GM18873 (cell line): ENCODE results near the gene PRSS12.
"Not testable (repeated sequence)": the region's sequence is repeated elsewhere in the genome, so short reads cannot be mapped to it uniquely, and the experiment has no call there.

Source experiments
- ATAC-seq: cut with Tn5 transposase; IDR thresholded peaks from one replicate; pipeline ENCODE4 v1.9.1; 2021; ENCODE audit warnings: mild to moderate bottlenecking, moderate library complexity, moderate number of reproducible peaks; ENCODE audit not compliant: unreplicated experiment, low FRiP score

Gene PRSS12, protein sequence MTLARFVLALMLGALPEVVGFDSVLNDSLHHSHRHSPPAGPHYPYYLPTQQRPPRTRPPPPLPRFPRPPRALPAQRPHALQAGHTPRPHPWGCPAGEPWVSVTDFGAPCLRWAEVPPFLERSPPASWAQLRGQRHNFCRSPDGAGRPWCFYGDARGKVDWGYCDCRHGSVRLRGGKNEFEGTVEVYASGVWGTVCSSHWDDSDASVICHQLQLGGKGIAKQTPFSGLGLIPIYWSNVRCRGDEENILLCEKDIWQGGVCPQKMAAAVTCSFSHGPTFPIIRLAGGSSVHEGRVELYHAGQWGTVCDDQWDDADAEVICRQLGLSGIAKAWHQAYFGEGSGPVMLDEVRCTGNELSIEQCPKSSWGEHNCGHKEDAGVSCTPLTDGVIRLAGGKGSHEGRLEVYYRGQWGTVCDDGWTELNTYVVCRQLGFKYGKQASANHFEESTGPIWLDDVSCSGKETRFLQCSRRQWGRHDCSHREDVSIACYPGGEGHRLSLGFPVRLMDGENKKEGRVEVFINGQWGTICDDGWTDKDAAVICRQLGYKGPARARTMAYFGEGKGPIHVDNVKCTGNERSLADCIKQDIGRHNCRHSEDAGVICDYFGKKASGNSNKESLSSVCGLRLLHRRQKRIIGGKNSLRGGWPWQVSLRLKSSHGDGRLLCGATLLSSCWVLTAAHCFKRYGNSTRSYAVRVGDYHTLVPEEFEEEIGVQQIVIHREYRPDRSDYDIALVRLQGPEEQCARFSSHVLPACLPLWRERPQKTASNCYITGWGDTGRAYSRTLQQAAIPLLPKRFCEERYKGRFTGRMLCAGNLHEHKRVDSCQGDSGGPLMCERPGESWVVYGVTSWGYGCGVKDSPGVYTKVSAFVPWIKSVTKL

DNA sequence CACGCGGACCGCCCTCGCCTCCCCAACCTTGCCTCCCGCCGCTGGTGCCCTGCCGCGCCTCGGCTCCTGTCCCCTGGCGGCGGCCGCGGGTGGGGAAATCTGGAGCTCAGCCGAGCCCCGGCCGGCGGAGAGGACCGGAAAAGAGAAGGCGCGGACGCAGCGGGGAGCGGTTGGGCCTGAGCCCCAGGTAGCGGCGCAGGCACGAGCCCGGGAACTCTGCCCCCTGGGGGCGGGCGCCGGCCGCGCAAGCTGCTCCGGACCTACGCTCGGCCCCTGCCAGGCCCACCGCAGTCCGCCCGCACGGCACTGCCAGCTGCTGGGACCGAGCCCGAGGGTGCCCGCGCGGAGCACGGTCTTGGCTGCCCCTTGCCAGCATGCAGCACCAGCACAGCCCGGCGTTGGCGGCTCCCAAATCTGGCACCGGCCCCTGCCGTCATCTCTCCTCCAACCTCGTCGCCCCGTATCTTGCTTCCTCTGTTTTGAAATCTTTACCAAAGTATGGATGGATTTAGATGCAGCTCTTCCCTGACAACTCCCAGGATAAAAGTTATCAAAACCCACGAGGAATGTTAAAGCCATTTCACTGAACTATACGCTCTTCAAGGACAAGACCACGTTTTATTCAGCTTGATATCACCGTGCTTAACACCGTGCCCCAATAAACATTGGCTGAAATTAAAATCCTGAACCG, at the start of gene PRSS12:
Gene PRSS12 (minus strand): TSS at position 161 of the 691 bp plus-strand sequence. CDS start 283 bp downstream, outside the sequence.
- ATAC-seq, result peak; percentile 94

DNA sequence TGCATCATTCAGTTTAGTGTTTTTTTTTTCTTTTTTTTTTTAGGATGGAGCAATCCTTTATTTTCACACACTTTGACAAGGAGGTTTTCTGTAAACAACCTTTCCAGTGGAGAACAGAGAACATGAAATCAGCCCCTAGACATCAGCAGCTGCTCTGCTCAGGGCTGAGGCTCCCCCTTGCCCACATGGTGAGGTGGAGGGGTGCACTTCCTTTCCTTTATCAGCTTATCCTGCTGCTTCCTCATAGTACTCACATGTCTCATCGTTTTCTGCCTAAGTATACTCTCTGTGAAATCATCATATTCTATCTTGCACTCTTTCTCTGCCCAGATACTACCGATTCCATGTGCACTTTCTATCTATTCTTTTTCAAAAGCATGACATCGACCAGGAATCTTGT, 47.6 kb upstream of the PRSS12 start:
- ATAC-seq, result no peak

DNA sequence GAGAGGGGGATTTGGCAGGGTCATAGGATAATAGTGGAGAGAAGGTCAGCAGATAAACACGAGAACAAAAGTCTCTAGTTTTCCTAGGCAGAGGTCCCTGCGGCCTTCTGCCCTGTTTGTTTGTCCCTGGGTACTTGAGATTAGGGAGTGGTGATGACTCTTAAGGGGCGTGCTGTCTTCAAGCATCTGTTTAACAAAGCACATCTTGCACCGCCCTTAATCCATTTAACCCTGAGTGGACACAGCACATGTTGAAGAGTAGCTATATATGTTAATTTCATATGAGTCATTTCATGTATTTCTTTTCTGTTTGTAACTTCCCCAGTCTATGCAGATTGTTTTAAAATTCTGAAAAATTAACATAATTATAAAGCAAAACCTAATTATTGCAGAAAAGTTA, 47.1 kb upstream of the PRSS12 start:
- ATAC-seq, result not testable (repeated sequence)

DNA sequence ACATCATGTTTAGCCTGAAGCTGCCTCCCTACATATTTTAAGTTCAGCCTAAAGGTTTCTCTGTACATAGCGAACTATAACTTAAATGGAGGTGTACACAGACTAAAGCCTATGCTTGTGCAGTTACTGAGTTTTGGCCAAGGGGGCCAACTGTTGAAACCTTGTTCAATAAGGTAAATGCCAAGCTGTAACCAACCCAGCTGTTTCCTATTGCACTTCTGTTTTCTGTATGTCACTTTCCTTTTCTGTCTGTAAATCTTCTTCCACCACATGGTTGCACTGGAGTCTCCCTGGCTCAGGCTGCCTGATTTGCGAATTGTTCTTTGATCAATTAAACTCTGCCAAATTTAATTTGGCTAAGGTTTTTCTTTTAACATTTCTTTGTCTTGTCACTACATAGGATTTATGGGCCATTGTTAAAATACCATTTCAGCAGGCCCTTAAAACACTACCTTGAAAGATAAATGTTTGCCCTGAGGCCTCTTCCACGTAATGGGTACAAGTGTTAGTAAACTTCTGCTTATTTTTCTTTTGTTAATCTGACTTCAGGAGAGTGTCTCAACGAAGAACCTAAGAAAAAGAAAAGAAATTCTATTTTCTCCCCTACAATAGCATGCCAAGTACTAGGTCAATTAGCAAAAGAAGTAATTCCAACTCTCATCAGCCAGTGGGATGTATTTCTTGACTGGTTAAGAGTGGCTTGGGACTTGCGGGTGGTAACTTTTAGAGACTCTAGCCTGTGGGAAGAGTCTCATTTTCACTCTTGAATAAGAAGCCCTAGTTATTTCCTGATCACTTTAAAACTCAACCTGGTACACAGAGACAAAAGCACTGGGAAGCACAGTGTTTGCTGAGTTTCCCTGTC, 45.7 kb upstream of the PRSS12 start:
- peak; percentile 96 for ATAC-seq

DNA sequence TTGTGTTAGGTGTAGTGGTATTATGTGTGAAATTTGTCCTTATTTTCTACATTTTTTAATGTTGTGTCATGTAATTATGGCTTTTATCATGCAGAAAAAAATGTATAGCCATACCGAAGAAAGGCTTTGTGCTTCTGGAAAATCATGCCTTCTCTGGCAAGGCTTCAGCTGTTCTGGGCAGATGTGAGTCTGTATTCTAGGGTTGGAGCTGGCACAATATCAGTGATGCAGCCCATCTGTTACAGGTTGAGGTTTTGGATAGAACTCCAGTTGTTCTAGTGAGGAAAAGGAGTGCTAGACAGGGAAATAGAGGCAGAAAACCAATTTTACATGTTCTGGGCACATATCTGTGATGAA, 44.8 kb upstream of the PRSS12 start:
- ATAC-seq, result no peak

GRCh38 chr4:118396881-118397622, 44.2 kb upstream of the PRSS12 start:
- no peak for ATAC-seq

- no peak for ATAC-seq
Observed at GRCh38 chr4:118395057-118395644, 42.3 kb upstream of the PRSS12 start.

GRCh38 chr4:118392509-118392908, 39.7 kb upstream of the PRSS12 start:
- not testable (repeated sequence) for ATAC-seq

DNA sequence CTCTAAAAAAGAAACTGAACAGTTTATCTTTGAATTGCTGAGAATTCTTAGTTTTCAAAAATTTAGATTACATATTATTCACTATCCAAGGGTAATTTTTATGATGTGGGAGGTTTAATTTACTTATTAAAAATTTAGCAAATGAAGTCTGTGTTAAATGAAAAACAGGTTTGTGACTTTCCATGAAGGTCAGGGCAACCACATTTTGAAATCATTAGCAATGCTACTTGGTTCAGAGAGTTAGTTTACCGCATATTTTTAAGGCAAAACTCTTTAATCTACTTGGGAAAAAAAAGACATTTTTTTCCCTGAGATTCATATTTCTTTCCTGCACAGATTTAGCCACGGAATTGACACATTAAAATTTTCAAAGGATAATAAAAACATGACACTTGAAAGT, 37.3 kb upstream of the PRSS12 start:
- ATAC-seq, result no peak

DNA sequence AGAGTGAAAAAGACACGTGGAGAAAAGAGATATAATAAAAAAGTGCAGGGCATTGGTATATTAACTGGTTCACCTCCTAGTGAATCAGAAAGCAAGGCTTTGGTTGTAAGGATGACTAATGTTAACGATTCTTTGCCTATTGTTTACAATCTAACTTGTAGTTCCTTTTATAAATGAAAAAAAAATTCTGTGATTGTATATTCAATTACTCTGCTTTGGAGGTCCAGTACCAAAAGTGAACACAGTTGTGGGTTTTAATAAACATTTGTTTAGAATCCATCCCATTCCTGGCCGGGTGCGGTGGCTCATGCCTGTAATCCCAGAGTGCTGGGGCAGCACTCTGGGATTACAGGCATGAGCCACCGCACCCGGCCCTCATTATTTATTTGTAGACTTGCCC, 36.9 kb upstream of the PRSS12 start:
- ATAC-seq, result no peak

GRCh38 chr4:118388606-118389005, 35.8 kb upstream of the PRSS12 start:
- ATAC-seq, result no peak

GRCh38 chr4:118381902-118382301, 29.1 kb upstream of the PRSS12 start:
- no peak for ATAC-seq

GRCh38 chr4:118373614-118374255, 20.9 kb upstream of the PRSS12 start:
- ATAC-seq, result no peak

- ATAC-seq, result no peak
Observed at GRCh38 chr4:118372251-118372650, 19.4 kb upstream of the PRSS12 start.

GRCh38 chr4:118369231-118369630, 16.4 kb upstream of the PRSS12 start:
- ATAC-seq, result no peak

DNA sequence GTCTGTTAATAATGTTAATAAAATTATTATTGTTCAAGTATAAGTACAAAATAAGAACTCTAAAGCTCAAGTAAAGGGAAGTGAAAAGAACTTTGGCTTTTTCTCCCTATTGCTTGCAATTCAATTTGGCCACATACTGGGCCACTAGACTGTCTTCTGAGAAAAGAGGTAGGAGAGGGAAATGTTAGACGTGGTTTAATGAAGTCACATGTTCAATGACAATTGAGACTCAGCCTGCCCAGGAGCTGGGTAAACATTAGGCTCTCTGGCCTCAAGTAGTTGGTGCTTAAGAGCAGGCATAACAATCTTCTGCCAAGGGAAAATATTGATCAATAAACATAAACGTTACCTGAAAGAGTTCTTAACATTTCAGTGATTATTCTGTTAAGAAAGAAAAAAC, 15.1 kb upstream of the PRSS12 start:
- no peak for ATAC-seq

DNA sequence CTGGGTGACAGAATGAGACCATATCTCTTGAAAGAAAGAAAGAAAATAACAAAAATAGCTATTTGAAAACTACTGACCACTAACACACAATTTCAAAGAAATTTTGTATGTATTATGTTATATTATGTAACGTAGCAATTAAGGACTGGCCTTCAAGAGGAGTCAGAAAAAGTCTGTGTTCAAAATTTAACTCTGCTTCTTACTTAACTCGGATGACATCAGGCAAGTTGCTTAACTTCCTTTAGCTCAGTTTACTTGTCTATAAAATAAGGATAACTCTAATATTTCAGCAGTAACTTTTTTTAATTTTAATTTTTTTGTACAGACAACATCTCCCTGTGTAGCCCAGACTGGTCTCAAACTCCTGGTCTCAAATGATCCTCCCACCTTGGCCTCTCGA, 14.6 kb upstream of the PRSS12 start:
- no peak for ATAC-seq

GRCh38 chr4:118363166-118363565, 10.4 kb upstream of the PRSS12 start:
- no peak for ATAC-seq

DNA sequence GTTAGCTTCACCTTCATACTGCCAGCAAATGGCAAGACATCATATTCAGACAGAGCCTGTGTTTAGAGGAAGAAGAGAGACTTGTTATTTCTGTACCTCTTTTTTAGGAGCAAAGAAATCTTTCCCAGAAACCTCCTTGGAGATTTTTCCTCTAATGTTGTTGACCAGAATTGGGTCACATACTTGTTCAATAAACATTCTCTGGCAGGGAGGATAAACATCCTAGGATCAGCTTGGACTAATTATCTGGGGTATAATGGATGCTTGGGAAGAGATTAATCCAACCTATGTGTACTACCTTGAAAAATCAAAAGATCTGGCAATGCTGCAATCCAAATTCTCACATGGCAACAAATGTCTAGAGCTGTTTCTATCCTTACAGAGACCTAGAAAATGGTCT, 8.4 kb upstream of the PRSS12 start:
- ATAC-seq, result no peak
